ENCODE measurements around the gene RXRA. TPM values are rescaled to one million over a fixed set of nuclear protein-coding genes. Genes with fewer than 3 reads are reported as not detected.

Gene RXRA
- total and polyA plus RNA-seq, 2 donors (not counting 1 experiment from before 2014, with no cell fraction given), result 2.6 to 6.8 TPM

DNA sequence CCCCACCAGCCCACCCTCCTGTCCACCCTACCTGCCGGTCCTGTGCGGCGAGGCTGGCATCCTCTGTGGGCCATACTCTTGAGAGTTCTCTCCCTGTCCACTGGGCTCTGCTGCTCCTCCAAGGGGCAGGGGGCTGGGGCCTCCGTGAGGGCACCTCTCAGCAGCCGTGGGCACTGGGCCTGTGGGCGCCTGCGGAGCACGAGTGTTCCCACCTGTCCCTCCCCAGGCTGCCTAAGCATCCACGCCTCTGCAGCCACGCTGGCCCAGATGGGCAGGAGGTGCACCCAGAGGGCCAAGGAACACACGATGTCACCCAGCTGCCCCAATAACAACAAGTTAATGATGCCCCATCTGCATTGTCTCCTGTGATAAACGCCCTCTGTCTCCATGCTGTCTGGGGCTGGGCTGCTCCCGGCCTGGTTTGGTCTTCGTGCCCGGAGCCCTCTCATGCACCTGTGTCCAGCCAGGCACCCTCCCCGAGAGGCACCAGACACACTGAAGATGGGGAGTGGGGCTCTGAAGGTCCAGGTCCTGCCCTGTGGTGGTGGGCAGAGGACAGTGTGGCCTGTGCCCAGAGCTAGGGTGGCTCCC lies 114.5 kb downstream of the RXRA start:
- Histone ChIP-seq H4K20me1 (ENCODE audit: control insufficient read depth, insufficient read depth, low read length, poor library complexity, severe bottlenecking) (no peaks in the 10 kb centered on the region), H3K79me2 (ENCODE audit: control insufficient read depth, insufficient read depth, low read length) (no peaks in the 10 kb centered on the region), H3K27me3 (replicated peaks in 1 of 4; ENCODE audit: control extremely low read depth in 1 of 4, control insufficient read depth in 3 of 4, insufficient read depth in 4 of 4, low read length in 3 of 4) (peaks cover 0 to 27% (median 3%) of the 10 kb centered on the region in 4 experiments), H3K4me1 (ENCODE audit: control insufficient read depth in 2 of 2, insufficient read depth in 2 of 2, low read length in 2 of 2) (peaks cover 22 to 25% of the 10 kb centered on the region in 2 donors), H3K9ac (ENCODE audit: low read length) (no peak overlapping the region), H3K27ac (ENCODE audit: low read length in 2 of 2) (no peak overlapping the region), H2AFZ (ENCODE audit: insufficient read depth, low read depth, low read length, poor library complexity, severe bottlenecking) (no peak overlapping the region), H3K4me3 (ENCODE audit: control extremely low read depth in 1 of 5, extremely low read depth in 1 of 5, insufficient read depth in 1 of 5, low read depth in 2 of 5, low read length in 4 of 5) (no peak overlapping the region), H3K36me3 (replicated peaks in 1 of 2; ENCODE audit: control extremely low read depth in 1 of 2, control insufficient read depth in 1 of 2, extremely low read depth in 1 of 2, insufficient read depth in 2 of 2, low read length in 1 of 2) (no peaks in the 10 kb centered on the region), H3K4me2 (replicated peaks; ENCODE audit: low read depth, low read length, poor library complexity, severe bottlenecking) (no peak overlapping the region), H3K9me3 (ENCODE audit: control extremely low read depth in 1 of 3, control insufficient read depth in 2 of 3, insufficient read depth in 1 of 3, low read length in 2 of 3) (peaks cover 0 to 10% (median 0%) of the 10 kb centered on the region in 3 donors)
- WGBS (ENCODE audit: insufficient coverage), result 80% methylated on average over 16 of the region's 16 CpGs
- TF ChIP-seq EZH2 (IDR thresholded peaks at IDR 0.05; ENCODE audit: borderline replicate concordance, insufficient read depth, low read depth, low read length, poor library complexity, severe bottlenecking), result no peak
- TF ChIP-seq, protein P1, sequence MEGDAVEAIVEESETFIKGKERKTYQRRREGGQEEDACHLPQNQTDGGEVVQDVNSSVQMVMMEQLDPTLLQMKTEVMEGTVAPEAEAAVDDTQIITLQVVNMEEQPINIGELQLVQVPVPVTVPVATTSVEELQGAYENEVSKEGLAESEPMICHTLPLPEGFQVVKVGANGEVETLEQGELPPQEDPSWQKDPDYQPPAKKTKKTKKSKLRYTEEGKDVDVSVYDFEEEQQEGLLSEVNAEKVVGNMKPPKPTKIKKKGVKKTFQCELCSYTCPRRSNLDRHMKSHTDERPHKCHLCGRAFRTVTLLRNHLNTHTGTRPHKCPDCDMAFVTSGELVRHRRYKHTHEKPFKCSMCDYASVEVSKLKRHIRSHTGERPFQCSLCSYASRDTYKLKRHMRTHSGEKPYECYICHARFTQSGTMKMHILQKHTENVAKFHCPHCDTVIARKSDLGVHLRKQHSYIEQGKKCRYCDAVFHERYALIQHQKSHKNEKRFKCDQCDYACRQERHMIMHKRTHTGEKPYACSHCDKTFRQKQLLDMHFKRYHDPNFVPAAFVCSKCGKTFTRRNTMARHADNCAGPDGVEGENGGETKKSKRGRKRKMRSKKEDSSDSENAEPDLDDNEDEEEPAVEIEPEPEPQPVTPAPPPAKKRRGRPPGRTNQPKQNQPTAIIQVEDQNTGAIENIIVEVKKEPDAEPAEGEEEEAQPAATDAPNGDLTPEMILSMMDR (IDR thresholded peaks at IDR 0.05), result no peak
- Mint-ChIP-seq H3K4me1 (peaks cover 22% of the 10 kb centered on the region), H3K9me3 (ENCODE audit: insufficient read depth) (no peaks in the 10 kb centered on the region), H3K27me3 (peaks cover 16% of the 10 kb centered on the region), H3K27ac (no peak overlapping the region), H3K4me3 (no peak overlapping the region)
- intact Hi-C loops (cut with micrococcal nuclease), result loop anchor here (10.0 kb wide), 2 partner anchors 116 to 376 kb away; partner anchors contain the start of genes BRD3 and RXRA
- ChIA-PET CTCF (no interaction called here), POLR2A (no interaction called here)
- ATAC-seq (ENCODE audit: low read depth), result no peak
- DNase-seq, result no peak
